H1 (cell line): ENCODE data around the gene BEST3. TPM values are rescaled to one million over a fixed set of nuclear protein-coding genes. Genes with fewer than 3 reads are reported as not detected.

ENCODE experiments used
- ATF2 ChIP-seq: IDR thresholded peaks from 2 replicates; pipeline ENCODE4 v1.6.1; 2012; ENCODE audit warnings: low read length, inconsistent platforms
- CHD7 ChIP-seq: fragments of 300-600 bp; sonication (generic); IDR thresholded peaks from 2 replicates; pipeline ENCODE4 v1.7.1; 2012; ENCODE audit warnings: low read length, moderate library complexity, mild to moderate bottlenecking, inconsistent platforms; ENCODE audit not compliant: insufficient replicate concordance
- EGR1 ChIP-seq: IDR thresholded peaks from 2 replicates; pipeline ENCODE4 v1.6.1; 2011; ENCODE audit warnings: low read depth, low read length, borderline replicate concordance
- POLR2A ChIP-seq, 2 experiments: IDR thresholded peaks; 1 replicate in 1 of 2; 2 replicates in 1 of 2; pipeline ENCODE4 v1.6.1; 2011; ENCODE audit warnings: low read depth in 2 of 2, low read length in 2 of 2, mild to moderate bottlenecking in 2 of 2; ENCODE audit errors: control extremely low read depth in 1 of 2
- SIN3A ChIP-seq, 2 experiments: IDR thresholded peaks in 1 of 2; conservative IDR thresholded peaks in 1 of 2; 2 replicates each; pipeline ENCODE4 v1.6.1; 2011 to 2012; ENCODE audit warnings: low read length in 2 of 2, improper control_type of control experiment in 1 of 2, low read depth in 1 of 2, mild to moderate bottlenecking in 1 of 2
- SP1 ChIP-seq: IDR thresholded peaks from 2 replicates; pipeline ENCODE4 v1.6.1; 2011; ENCODE audit warnings: low read depth, low read length
- TAF7 ChIP-seq: optimal IDR thresholded peaks from 2 replicates; pipeline ENCODE3; 2011; ENCODE audit warnings: low read depth, mild to moderate bottlenecking, inconsistent platforms, low read length, moderate library complexity, borderline replicate concordance
- polyA plus RNA-seq, 7 experiments: library from polyadenylated mRNA; depleted of rRNA in 3 of 7; stranded (reverse) in 5 of 7; unstranded in 2 of 7; fragments of >200 nt in 5 of 7; fragments of 200-250 nt in 2 of 7; gene quantifications; 1 replicate in 5 of 7; 2 replicates in 1 of 7; 4 replicates in 1 of 7; pipeline versions ENCODE4 v1.2.1 to v1.2.3, GENCODE V29; 2011 to 2013; ENCODE audit warnings: missing spikeins in 2 of 7, mixed read lengths in 2 of 7
- total RNA-seq: library from RNA; stranded (reverse); fragmentation: NEBNext Ultra II Directional; extraction: Animal tissue kit (Norgen Biotek cat#: 25700); gene quantifications from 2 replicates; pipeline ENCODE4 v1.2.1, GENCODE V29; 2021
- TF ChIP-seq, protein P1 (sequence below): IDR thresholded peaks from 2 replicates; pipeline ENCODE4 v1.6.1; 2012; ENCODE audit warnings: inconsistent platforms

Gene BEST3
- total and polyA plus RNA-seq, 2 of the 8 experiments (the other 6 are each of a cell fraction or from before 2014, with no cell fraction given): 0.17 TPM; not detected in 1

- no peak for TF ChIP-seq CHD7
- TF ChIP-seq, protein P1, sequence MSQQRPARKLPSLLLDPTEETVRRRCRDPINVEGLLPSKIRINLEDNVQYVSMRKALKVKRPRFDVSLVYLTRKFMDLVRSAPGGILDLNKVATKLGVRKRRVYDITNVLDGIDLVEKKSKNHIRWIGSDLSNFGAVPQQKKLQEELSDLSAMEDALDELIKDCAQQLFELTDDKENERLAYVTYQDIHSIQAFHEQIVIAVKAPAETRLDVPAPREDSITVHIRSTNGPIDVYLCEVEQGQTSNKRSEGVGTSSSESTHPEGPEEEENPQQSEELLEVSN: no peak
- no peak for TF ChIP-seq SP1
- no peak for TF ChIP-seq POLR2A (IDR thresholded peaks at IDR 0.05; ENCODE audit: control extremely low read depth in 1 of 2, low read depth in 2 of 2, low read length in 2 of 2)
- no peak for TF ChIP-seq TAF7
- no peak for TF ChIP-seq SIN3A (conservative IDR thresholded peaks at IDR 0.05 in 1 of 2, IDR thresholded peaks at IDR 0.05 in 1 of 2; ENCODE audit: low read depth in 1 of 2, low read length in 2 of 2)
- no peak for TF ChIP-seq EGR1
- TF ChIP-seq ATF2: no peak
Measured at GRCh38 chr12:69682110-69682755, 16.9 kb downstream of the BEST3 start (continued).
